GM12878 (cell line): Measurements from ENCODE around the gene ATG14. TPM values are rescaled to one million over a fixed set of nuclear protein-coding genes. Genes with fewer than 3 reads are reported as not detected.

Source experiments
- ATAC-seq: fragments of 200-7000 bp; cut with Tn5 transposase; 3 replicates; pipeline ENCODE4 v1.9.1; 2020; ENCODE audit warnings: mild to moderate bottlenecking, moderate library complexity
- BruUV-seq: library from RNA; stranded (reverse); fragments of 400-500 nt; replicated peaks from 2 replicates; lab custom pipeline; 2021; lab: Mats Ljungman, UMichigan
- CTCF ChIA-PET: fragments of 300-600 bp; sonication (Branson Sonifier 250); formaldehyde crosslinking; extraction: SDS; loops from one replicate; lab custom pipeline; 2021; ENCODE audit warnings: inconsistent platforms; lab: Yijun Ruan, JAX
- POLR2A ChIA-PET: fragments of 350-600 bp; formaldehyde crosslinking; extraction: SDS; loops from one replicate; lab custom pipeline; 2021; ENCODE audit warnings: inconsistent platforms; lab: Charles Lee
- RAD21 ChIA-PET: fragments of 300-600 bp; sonication (Branson Sonifier 250); formaldehyde crosslinking; loops from one replicate; lab custom pipeline; 2023; ENCODE audit warnings: antibody characterized with exemption; ENCODE audit not compliant: unreplicated experiment; lab: Charles Lee
- SMC1A ChIA-PET: fragments of 300-600 bp; sonication (Branson Sonifier 250); formaldehyde crosslinking; loops from one replicate; lab custom pipeline; 2023; ENCODE audit not compliant: unreplicated experiment, uncharacterized antibody; lab: Charles Lee
- DNase-seq: peaks from one replicate; pipeline ENCODE4 v3.0.0-alpha.2; 2011; ENCODE audit warnings: low read depth, low spot score
- FAIRE-seq: peaks from 3 replicates; lab custom pipeline; 2011; peaks lifted over from hg19 to GRCh38; lab: Jason Lieb, UNC
- H2AFZ ChIP-seq: 2 replicates; pipeline ENCODE4 v1.6.0; 2011; ENCODE audit warnings: low read depth, low read length, control low read depth; ENCODE audit not compliant: control insufficient read depth
- H3K27ac ChIP-seq: 2 replicates; pipeline ENCODE4 v1.5.1; 2011; ENCODE audit warnings: control low read depth; ENCODE audit not compliant: control insufficient read depth, insufficient read depth
- H3K27me3 ChIP-seq, 2 experiments: replicated peaks in 1 of 2; 2 replicates each; pipeline versions ENCODE4 v1.6.0 to v1.6.1; 2011; ENCODE audit warnings: low read length in 1 of 2; ENCODE audit not compliant: control insufficient read depth in 2 of 2, insufficient read depth in 2 of 2
- H3K36me3 ChIP-seq, 2 experiments: 2 replicates each; pipeline ENCODE4 v1.5.1; 2011; ENCODE audit warnings: low read length in 1 of 2; ENCODE audit not compliant: control insufficient read depth in 2 of 2, insufficient read depth in 2 of 2
- H3K4me1 ChIP-seq: 2 replicates; pipeline ENCODE4 v1.6.1; 2011; ENCODE audit warnings: mild to moderate bottlenecking, low read length, moderate library complexity, mixed read lengths; ENCODE audit not compliant: control insufficient read depth, insufficient read depth
- H3K4me2 ChIP-seq: 2 replicates; pipeline ENCODE4 v1.6.0; 2011; ENCODE audit warnings: control low read depth; ENCODE audit not compliant: control insufficient read depth, insufficient read depth
- H3K4me3 ChIP-seq: fragments of 200-600 bp; sonication (generic); 2 replicates; pipeline ENCODE4 v1.5.1; 2016
- H3K79me2 ChIP-seq: 2 replicates; pipeline ENCODE4 v1.6.0; 2011; ENCODE audit warnings: low read length; ENCODE audit not compliant: control insufficient read depth, insufficient read depth
- H3K9ac ChIP-seq: 2 replicates; pipeline ENCODE4 v1.8.0; 2011; ENCODE audit warnings: low read length, control low read depth, mixed read lengths; ENCODE audit not compliant: control insufficient read depth, insufficient read depth
- H3K9me3 ChIP-seq: replicated peaks from 3 replicates; pipeline ENCODE4 v1.5.1; 2011; ENCODE audit warnings: mild to moderate bottlenecking, low read length; ENCODE audit not compliant: control insufficient read depth, insufficient read depth
- H4K20me1 ChIP-seq: 2 replicates; pipeline ENCODE4 v1.6.0; 2011; ENCODE audit not compliant: control insufficient read depth, insufficient read depth
- BHLHE40 ChIP-seq, 2 experiments: fragments of 450-650 bp in 1 of 2; IDR thresholded peaks; 2 replicates each; pipeline ENCODE4 v1.6.1; 2011 to 2017; ENCODE audit warnings: low read depth in 2 of 2, borderline replicate concordance in 1 of 2, improper control_type of control experiment in 1 of 2, low read length in 1 of 2, mild to moderate bottlenecking in 1 of 2
- NFXL1 ChIP-seq: fragments of 450-650 bp; IDR thresholded peaks from 2 replicates; pipeline ENCODE4 v1.6.1; 2017; ENCODE audit warnings: antibody characterized with exemption, mild to moderate bottlenecking, borderline replicate concordance
- PAX5 ChIP-seq: IDR thresholded peaks from 2 replicates; pipeline ENCODE4 v1.6.1; 2011; ENCODE audit warnings: low read depth, low read length, borderline replicate concordance
- SMARCA5 ChIP-seq: fragments of 450-650 bp; IDR thresholded peaks from 2 replicates; pipeline ENCODE4 v1.6.1; 2017; ENCODE audit warnings: mild to moderate bottlenecking
- SPI1 ChIP-seq: IDR thresholded peaks from 2 replicates; pipeline ENCODE4 v1.6.1; 2011; ENCODE audit warnings: low read depth, mild to moderate bottlenecking, low read length, moderate library complexity, borderline replicate concordance; ENCODE audit not compliant: insufficient read depth
- WRNIP1 ChIP-seq: IDR thresholded peaks from 2 replicates; pipeline ENCODE4 v1.6.1; 2011; ENCODE audit warnings: low read depth, low read length, improper control_type of control experiment, borderline replicate concordance
- ZSCAN29 ChIP-seq: fragments of 450-650 bp; IDR thresholded peaks from 2 replicates; pipeline ENCODE4 v1.6.1; 2017; ENCODE audit warnings: mild to moderate bottlenecking, moderate library complexity
- WGBS: methylation state at CpG from one replicate; pipeline ENCODE4 v1.1.6; 2016; ENCODE audit warnings: low lambda C conversion rate; ENCODE audit not compliant: insufficient replicate concordance, insufficient coverage; ENCODE audit errors: missing lambda C conversion rate; 5-methylcytosine and 5-hydroxymethylcytosine counted together
- in situ Hi-C: fragments of 300-500 bp; cut with MboI; formaldehyde crosslinking; loops from 9 replicates; pipeline ENCODE4 v1.14.3; 2018; ENCODE audit warnings: mixed read lengths
- intact Hi-C: fragments of 100-400 bp; cut with micrococcal nuclease; formaldehyde crosslinking; loops from one replicate; pipeline ENCODE4 v1.14.2; 2022; ENCODE audit not compliant: unreplicated experiment
- polyA plus RNA-seq, 11 experiments: library from polyadenylated mRNA; depleted of rRNA in 4 of 11; unstranded in 6 of 11; stranded (reverse) in 5 of 11; fragments of >200 nt; fragmentation: Nextera tagmentation in 4 of 11; fragmentation: Illumina TruSeq in 1 of 11; extraction: Ambion mirVana in 4 of 11; extraction: Trizol in 1 of 11; gene quantifications; 1 replicate in 1 of 11; 2 replicates in 10 of 11; pipeline versions ENCODE4 v1.2.1 to v1.2.3, GENCODE V29; 2011 to 2016; ENCODE audit warnings: inconsistent platforms in 2 of 11, missing spikeins in 2 of 11, low read depth in 1 of 11
- total RNA-seq, 4 experiments: library from RNA; depleted of rRNA in 3 of 4; stranded (reverse); fragments of >200 nt in 3 of 4; fragmentation: Illumina TruSeq in 1 of 4; extraction: Trizol in 1 of 4; gene quantifications; 2 replicates each; pipeline versions ENCODE4 v1.2.1 to v1.2.3, GENCODE V29; 2013 to 2021
- TF ChIP-seq, protein P1 (sequence below): IDR thresholded peaks from 2 replicates; pipeline ENCODE4 v1.6.1; 2012; ENCODE audit warnings: improper control_type of control experiment, low read depth, low read length; ENCODE audit not compliant: insufficient replicate concordance

The ATG14 gene
- total and polyA plus RNA-seq, 10 of the 15 experiments (the other 5 are each of a cell fraction or from before 2014, with no cell fraction given), result 1.1 to 6.4 (median 5.0) TPM

DNA sequence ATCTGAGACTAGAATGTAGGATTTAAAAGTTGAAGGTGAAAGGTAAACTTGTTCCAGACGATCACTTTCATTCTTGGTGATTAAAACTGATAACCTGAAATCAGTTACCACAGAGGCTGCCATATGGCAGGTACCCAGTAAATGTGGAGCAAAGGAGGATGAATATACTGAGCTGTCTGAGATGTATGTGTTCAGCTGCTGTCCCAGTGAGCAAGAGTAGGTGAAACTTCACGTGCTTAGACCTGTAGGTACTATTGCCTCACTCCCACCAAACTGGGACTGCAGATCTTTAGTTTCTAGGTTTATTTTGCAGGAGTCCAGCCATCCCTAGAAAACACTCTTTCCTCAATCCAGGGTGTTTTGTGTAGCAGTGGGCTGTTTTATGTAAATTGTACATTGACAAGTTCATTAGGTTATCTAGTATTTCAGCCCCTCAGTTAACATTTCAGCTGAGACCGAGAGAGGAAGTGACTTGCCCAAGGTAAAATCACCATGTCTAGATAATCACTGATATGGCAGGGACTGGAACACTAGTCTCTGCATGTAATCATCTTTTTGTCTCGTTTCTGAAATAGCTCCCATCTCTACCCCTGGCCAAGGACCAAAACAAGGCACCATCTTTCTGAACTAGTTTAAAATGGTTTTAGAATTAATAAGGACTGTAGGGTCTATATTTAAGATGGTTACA, 62.7 kb downstream of the ATG14 start:
- intact Hi-C loops, result no loop called here
- H3K36me3 ChIP-seq, result peaks cover 7 to 10% of the 10 kb centered on the region in 2 experiments
- H3K27me3 ChIP-seq, result no peaks in the 10 kb centered on the region
- peak overlapping the region; percentile 38 for H3K27ac ChIP-seq
- ChIA-PET SMC1A (interaction anchor here (1.4 to 12.7 kb wide), 5 partner anchors 11 to 77 kb away, joined by 4 to 161 read pairs (median 5); partner anchors contain the start of gene FBXO34), CTCF (interaction anchor here (1.2 to 13.6 kb wide), 5 partner anchors 11 to 103 kb away, joined by 3 to 255 read pairs (median 4); partner anchors contain the start of gene FBXO34)
- peaks cover 11% of the 10 kb centered on the region for H3K4me1 ChIP-seq
- H3K79me2 ChIP-seq, result peaks cover 5% of the 10 kb centered on the region
- peak; percentile 83 for ATAC-seq
- DNase-seq, result no peak
- TF ChIP-seq BHLHE40 (IDR thresholded peaks at IDR 0.05; ENCODE audit: borderline replicate concordance in 1 of 2, low read depth in 2 of 2, low read length in 1 of 2) (peak in 1 of 2 experiments; percentile 13; a peak in 1 of 4 replicates), WRNIP1 (no peak), SPI1 (peak; percentile 75), ZSCAN29 (no peak), SMARCA5 (no peak), PAX5 (no peak), NFXL1 (no peak)
- TF ChIP-seq, protein P1, sequence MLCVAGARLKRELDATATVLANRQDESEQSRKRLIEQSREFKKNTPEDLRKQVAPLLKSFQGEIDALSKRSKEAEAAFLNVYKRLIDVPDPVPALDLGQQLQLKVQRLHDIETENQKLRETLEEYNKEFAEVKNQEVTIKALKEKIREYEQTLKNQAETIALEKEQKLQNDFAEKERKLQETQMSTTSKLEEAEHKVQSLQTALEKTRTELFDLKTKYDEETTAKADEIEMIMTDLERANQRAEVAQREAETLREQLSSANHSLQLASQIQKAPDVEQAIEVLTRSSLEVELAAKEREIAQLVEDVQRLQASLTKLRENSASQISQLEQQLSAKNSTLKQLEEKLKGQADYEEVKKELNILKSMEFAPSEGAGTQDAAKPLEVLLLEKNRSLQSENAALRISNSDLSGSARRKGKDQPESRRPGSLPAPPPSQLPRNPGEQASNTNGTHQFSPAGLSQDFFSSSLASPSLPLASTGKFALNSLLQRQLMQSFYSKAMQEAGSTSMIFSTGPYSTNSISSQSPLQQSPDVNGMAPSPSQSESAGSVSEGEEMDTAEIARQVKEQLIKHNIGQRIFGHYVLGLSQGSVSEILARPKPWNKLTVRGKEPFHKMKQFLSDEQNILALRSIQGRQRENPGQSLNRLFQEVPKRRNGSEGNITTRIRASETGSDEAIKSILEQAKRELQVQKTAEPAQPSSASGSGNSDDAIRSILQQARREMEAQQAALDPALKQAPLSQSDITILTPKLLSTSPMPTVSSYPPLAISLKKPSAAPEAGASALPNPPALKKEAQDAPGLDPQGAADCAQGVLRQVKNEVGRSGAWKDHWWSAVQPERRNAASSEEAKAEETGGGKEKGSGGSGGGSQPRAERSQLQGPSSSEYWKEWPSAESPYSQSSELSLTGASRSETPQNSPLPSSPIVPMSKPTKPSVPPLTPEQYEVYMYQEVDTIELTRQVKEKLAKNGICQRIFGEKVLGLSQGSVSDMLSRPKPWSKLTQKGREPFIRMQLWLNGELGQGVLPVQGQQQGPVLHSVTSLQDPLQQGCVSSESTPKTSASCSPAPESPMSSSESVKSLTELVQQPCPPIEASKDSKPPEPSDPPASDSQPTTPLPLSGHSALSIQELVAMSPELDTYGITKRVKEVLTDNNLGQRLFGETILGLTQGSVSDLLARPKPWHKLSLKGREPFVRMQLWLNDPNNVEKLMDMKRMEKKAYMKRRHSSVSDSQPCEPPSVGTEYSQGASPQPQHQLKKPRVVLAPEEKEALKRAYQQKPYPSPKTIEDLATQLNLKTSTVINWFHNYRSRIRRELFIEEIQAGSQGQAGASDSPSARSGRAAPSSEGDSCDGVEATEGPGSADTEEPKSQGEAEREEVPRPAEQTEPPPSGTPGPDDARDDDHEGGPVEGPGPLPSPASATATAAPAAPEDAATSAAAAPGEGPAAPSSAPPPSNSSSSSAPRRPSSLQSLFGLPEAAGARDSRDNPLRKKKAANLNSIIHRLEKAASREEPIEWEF, result no peak
- TF ChIP-seq, all 136 proteins: peak for 2
- peak; percentile 84 for FAIRE-seq
- Histone ChIP-seq H2AFZ (no peak overlapping the region; the same call in 1 of the 2 replicates), H4K20me1 (no peaks in the 10 kb centered on the region), H3K4me3 (no peak overlapping the region), H3K4me2 (peak overlapping the region; percentile 71), H3K9me3 (no peaks in the 10 kb centered on the region), H3K9ac (no peak overlapping the region)
- POLR2A ChIA-PET, result interaction anchor here (1.6 to 2.7 kb wide), 2 partner anchors 16 to 74 kb away, joined by 5 to 6 read pairs; no protein-coding TSS in a partner anchor
- in situ Hi-C loops, result no loop called here
- BruUV-seq, result no TSS peak
- RAD21 ChIA-PET, result interaction anchor here (1.7 to 5.0 kb wide), 3 partner anchors 16 to 77 kb away, joined by 5 to 28 read pairs (median 23); partner anchors contain the start of gene FBXO34
- WGBS, result 0% methylated on average over 4 of the region's 4 CpGs
